ENCODE data around the gene AAR2.

AAR2 gene

GRCh38 chr20:36217226-36217625, 19.1 kb upstream of the AAR2 start:
- peak; percentile 20 for TF ChIP-seq CTCF (conservative IDR thresholded peaks at IDR 0.05; ENCODE audit: low read depth, low read length)
- DNase-seq (ENCODE audit: low read depth) = no peak
- no peak overlapping the region for H3K4me3 ChIP-seq (ENCODE audit: low read depth, low read length)

DNA sequence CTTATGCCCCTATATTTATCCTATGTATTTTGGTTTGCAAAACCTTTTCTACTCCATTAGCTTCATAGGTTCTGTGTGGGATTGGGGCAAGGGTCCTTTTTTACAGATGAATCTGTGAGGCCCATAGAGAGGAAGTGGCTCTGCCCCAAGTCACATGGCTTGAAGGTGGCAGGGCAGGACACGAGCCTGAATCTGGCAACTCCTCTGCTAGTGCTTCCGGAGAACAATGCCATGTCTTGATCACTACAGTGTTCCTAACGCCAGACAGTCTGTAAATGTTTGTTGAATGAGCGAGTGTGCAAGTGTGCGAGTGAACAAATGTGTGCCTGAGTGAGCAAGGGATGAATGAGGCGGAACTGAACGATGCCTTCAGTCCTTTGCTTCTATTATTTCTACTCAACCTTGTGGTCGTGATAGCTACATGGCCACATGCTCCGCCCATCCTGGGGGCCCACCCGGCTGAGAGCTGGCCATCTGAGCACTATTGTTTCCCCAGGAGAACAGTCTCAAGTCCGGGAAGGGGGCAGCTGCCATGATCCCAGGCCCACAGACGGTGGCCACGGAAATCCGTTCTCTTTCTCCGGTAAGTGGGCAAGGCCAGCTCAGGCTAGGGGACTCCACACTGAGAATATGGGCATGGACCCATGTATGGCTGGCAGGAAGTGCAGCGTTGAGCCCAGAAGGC, 17.8 kb upstream of the AAR2 start:
- no peak for DNase-seq (ENCODE audit: low read depth)
- TF ChIP-seq CTCF (conservative IDR thresholded peaks at IDR 0.05; ENCODE audit: low read depth, low read length) = no peak
- H3K4me3 ChIP-seq (ENCODE audit: low read depth, low read length) = no peak overlapping the region

DNA sequence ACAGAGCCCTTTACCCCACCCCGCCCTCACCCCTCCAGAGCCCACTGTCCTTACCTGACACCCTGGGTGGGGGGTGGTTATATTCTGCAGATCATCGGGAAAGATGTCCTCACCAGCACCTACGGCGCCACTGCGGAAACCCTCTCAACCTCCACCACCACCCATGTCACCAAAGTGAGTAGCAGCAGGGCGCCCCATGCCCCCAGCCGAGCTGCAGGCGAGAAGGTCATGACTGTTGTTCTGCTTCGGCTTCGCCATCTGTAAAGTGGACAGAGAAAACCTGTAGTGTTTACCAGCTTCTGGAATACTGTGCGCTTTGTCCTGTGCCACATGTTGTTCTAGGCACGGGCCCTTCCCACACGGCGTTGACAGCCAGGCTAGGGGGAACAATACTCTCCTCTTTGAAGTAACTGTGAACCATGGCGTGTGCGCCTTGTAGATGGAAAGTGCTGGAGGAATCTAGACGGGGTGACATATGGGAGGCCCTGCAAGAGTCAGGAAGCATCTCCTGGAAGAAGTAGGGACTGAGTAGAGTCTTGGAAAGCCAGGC, 16.5 kb upstream of the AAR2 start:
- TF ChIP-seq CTCF (conservative IDR thresholded peaks at IDR 0.05; ENCODE audit: low read depth, low read length) = no peak
- no peak for DNase-seq (ENCODE audit: low read depth)
- no peak overlapping the region for H3K4me3 ChIP-seq (ENCODE audit: low read depth, low read length)

- no peak for DNase-seq (ENCODE audit: low read depth)
- no peak overlapping the region for H3K4me3 ChIP-seq (ENCODE audit: low read depth, low read length)
- no peak for TF ChIP-seq CTCF (conservative IDR thresholded peaks at IDR 0.05; ENCODE audit: low read depth, low read length)
Measured at GRCh38 chr20:36225666-36226065, 10.6 kb upstream of the AAR2 start.

DNA sequence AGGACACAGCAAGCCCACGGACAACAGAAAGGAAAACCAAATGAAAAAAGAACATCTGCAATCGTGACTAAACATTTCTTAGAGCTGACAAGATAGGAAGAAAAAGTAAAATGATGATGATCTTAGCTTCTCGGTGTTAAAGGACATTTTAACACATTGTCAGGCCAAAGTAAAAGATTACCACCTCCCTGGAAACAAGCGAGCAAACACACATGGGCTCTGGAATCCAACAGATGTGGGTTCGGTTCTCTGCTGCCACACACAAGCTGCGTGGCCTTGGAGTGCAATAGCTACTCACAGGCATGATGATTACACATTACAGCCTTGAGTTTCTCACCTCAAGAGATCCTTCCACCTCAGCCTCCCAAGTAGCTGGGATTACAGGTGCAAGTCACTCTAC, 7.5 kb upstream of the AAR2 start:
- no peak for DNase-seq (ENCODE audit: low read depth)
- no peak for TF ChIP-seq CTCF (conservative IDR thresholded peaks at IDR 0.05; ENCODE audit: low read depth, low read length)
- H3K4me3 ChIP-seq (ENCODE audit: low read depth, low read length) = no peak overlapping the region

- DNase-seq (ENCODE audit: low read depth) = no peak
- no peak for TF ChIP-seq CTCF (conservative IDR thresholded peaks at IDR 0.05; ENCODE audit: low read depth, low read length)
- no peak overlapping the region for H3K4me3 ChIP-seq (ENCODE audit: low read depth, low read length)
Measured at GRCh38 chr20:36230019-36230418, 6.3 kb upstream of the AAR2 start.

GRCh38 chr20:36231331-36231730, 4.9 kb upstream of the AAR2 start:
- TF ChIP-seq CTCF (conservative IDR thresholded peaks at IDR 0.05; ENCODE audit: low read depth, low read length) = no peak
- no peak overlapping the region for H3K4me3 ChIP-seq (ENCODE audit: low read depth, low read length)
- no peak for DNase-seq (ENCODE audit: low read depth)

Data from choroid plexus epithelial cell (primary cell).